NCI-H82 (cell line): ENCODE measurements around the gene HVCN1.

Source experiments
- DNase-seq: peaks from one replicate; lab custom pipeline; 2025; lab: John Stamatoyannopoulos, UW

The HVCN1 gene

GRCh38 chr12:110616471-110617115 lies 72.3 kb downstream of the HVCN1 start:
- DNase-seq: no peak

GRCh38 chr12:110615171-110615570 lies 73.7 kb downstream of the HVCN1 start:
- no peak for DNase-seq

- peak; percentile 96 for DNase-seq
Observed at GRCh38 chr12:110613771-110614684, 74.9 kb downstream of the HVCN1 start, which contains the start of gene TCTN1. Gene TCTN1, plus strand, starts transcription at chr12:110614129. Its CDS starts 54 bp downstream, at chr12:110614183.

GRCh38 chr12:110613071-110613770 lies 75.7 kb downstream of the HVCN1 start:
- DNase-seq: no peak

GRCh38 chr12:110606253-110606611 lies 82.7 kb downstream of the HVCN1 start:
- no peak for DNase-seq

- DNase-seq: peak; percentile 79
Observed at GRCh38 chr12:110602085-110602814, 86.7 kb downstream of the HVCN1 start.

- DNase-seq: peak; percentile 24
Observed at GRCh38 chr12:110600254-110600653, 88.7 kb downstream of the HVCN1 start.

GRCh38 chr12:110599334-110599733 lies 89.6 kb downstream of the HVCN1 start:
- no peak for DNase-seq
